Measurements from ENCODE around the gene FTO.

The FTO gene

GRCh38 chr16:54140057-54140787 lies 436.3 kb downstream of the FTO start:
- DNase-seq: no peak

GRCh38 chr16:54140788-54141136 lies 436.8 kb downstream of the FTO start:
- DNase-seq: no peak

GRCh38 chr16:54142787-54143186 lies 438.8 kb downstream of the FTO start:
- no peak for DNase-seq

- no peak for DNase-seq
Measured at GRCh38 chr16:54143410-54143809, 439.5 kb downstream of the FTO start.

- no peak for DNase-seq
Measured at GRCh38 chr16:54143934-54144571, 440.1 kb downstream of the FTO start.

- no peak for DNase-seq
Measured at GRCh38 chr16:54144572-54144947, 440.6 kb downstream of the FTO start.

GRCh38 chr16:54145881-54146280 lies 441.9 kb downstream of the FTO start:
- no peak for DNase-seq

- no peak for DNase-seq
Measured at GRCh38 chr16:54148974-54149373, 445.0 kb downstream of the FTO start.

- no peak for DNase-seq
Measured at GRCh38 chr16:54150861-54151260, 446.9 kb downstream of the FTO start.

- no peak for DNase-seq
Measured at GRCh38 chr16:54152362-54153239, 448.6 kb downstream of the FTO start.

GRCh38 chr16:54153240-54153934 lies 449.4 kb downstream of the FTO start:
- DNase-seq: no peak

- DNase-seq: no peak
Measured at GRCh38 chr16:54156349-54156748, 452.4 kb downstream of the FTO start.

- DNase-seq: no peak
Measured at GRCh38 chr16:54158986-54159385, 455.0 kb downstream of the FTO start.

- DNase-seq: no peak
Measured at GRCh38 chr16:54159490-54160080, 455.6 kb downstream of the FTO start.

GRCh38 chr16:54160252-54160860 lies 456.4 kb downstream of the FTO start:
- DNase-seq: no peak

- no peak for DNase-seq
Measured at GRCh38 chr16:54160939-54161897, 457.3 kb downstream of the FTO start.

GRCh38 chr16:54163197-54163843 lies 459.4 kb downstream of the FTO start:
- no peak for DNase-seq

- DNase-seq: no peak
Measured at GRCh38 chr16:54164789-54165173, 460.8 kb downstream of the FTO start.

- DNase-seq: no peak
Measured at GRCh38 chr16:54165174-54165911, 461.4 kb downstream of the FTO start.

All from NCI-H1930 (cell line).